ENCODE results near the gene SSR3.

SSR3 gene

GRCh38 chr3:156536524-156537316 is 18.2 kb downstream of the SSR3 start:
- no peak for DNase-seq (ENCODE audit: low read depth in 2 of 2, low spot score in 1 of 2)

DNA sequence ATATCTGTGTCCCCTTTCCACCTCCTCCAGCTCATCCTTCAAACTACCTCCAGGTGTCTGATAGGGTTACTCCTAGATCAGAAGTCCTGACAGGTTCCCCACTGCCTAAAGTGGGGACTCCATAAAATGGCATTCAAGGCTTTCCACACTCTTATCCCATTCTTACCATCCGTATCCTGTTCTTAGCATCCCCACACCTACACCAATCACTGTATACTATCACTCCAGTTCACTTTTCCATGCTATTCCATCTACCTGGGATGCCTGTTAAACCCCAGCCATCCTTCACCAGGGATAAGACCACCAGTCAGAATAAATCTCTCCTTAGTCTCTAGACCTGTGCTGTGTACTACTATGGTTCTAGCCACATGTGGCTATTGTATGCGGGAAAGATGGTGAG is 19.1 kb downstream of the SSR3 start:
- DNase-seq (ENCODE audit: low read depth in 2 of 2, low spot score in 1 of 2): no peak

DNA sequence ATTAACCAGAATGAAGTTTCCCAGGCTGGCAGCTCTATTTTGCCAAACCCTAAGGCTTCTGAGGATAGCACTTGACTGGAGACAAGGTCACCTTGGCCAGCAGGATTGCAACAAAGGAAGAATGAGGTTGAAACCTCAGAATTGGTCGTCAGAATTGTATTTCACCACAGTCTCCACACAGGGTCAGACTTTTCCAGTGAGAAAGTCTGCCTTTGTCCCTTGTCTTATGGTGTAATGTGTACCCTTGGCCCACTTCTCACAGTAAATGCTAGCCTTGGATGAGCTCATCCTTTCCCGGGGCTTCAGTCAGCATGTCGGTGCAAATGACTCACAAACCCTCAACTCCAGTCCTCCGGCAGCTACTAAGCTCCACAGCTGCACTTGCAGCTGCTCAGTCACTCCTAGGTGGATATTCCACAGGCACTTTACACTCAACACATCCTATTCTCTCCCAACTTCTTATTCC is 19.7 kb downstream of the SSR3 start:
- no peak for DNase-seq (ENCODE audit: low read depth in 2 of 2, low spot score in 1 of 2)

DNA sequence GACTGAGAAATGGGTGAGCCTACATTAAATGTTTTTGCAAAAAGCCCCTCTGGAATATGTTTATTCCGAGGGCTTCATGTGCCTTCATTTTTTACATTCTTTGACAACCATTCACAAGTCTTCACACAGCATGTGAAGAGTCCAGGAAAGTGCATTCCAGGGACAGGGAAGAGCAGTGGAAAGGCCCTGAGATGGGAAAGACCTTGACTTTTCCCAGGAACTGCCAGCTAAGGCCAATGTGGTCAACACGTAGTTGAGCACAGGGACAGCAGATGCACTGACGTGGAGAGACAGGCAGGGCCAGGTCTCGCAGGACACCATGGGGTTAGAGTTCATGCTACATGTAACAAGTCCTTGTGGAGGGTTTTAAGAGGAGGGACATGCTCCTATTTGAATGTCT is 21.7 kb downstream of the SSR3 start:
- no peak for DNase-seq (ENCODE audit: low read depth in 2 of 2, low spot score in 1 of 2)

DNA sequence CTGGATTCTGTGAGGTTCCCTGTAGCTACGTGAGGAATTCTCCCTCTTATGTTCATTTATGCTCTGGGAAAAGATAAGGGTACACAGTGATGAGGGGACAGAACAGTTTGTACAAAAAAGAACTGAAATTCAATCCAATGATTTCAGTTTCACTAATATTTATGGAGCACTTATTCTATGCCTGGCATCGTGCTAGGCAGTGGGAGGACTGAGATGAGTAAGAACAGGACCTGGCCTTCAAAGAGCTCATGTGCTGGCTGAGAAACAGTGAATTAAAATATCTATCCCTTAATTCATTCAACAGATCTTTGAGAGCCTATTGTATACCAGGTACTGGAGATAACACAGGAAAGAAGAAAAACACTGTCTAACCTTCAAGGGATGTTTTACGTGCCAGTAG is 22.2 kb downstream of the SSR3 start:
- no peak for DNase-seq (ENCODE audit: low read depth in 2 of 2, low spot score in 1 of 2)

- DNase-seq (ENCODE audit: low read depth in 2 of 2, low spot score in 1 of 2): no peak
These were observed 23.9 kb downstream of the SSR3 start for GRCh38 chr3:156530980-156531379.

DNA sequence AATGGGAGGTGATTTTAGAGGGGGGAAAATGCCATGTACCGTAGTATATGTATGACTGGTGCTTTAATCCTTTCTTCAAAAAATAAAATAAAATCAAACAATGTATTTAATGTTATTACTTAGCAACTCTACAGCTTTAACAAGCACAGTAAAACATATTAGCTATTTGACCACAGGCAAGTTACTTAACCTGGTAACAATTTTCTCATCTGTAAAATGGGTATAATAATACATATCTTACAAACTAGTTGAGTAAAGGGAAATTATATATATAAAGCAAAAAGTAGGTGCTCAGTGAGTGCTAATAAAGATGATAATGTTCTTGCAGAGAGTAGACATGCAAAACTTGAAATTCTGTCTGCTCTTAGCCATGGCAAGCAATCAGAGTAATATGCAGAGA is 27.9 kb downstream of the SSR3 start:
- DNase-seq (ENCODE audit: low read depth in 2 of 2, low spot score in 1 of 2): no peak

GRCh38 chr3:156525808-156526207 is 29.1 kb downstream of the SSR3 start:
- no peak for DNase-seq (ENCODE audit: low read depth in 2 of 2, low spot score in 1 of 2)

DNA sequence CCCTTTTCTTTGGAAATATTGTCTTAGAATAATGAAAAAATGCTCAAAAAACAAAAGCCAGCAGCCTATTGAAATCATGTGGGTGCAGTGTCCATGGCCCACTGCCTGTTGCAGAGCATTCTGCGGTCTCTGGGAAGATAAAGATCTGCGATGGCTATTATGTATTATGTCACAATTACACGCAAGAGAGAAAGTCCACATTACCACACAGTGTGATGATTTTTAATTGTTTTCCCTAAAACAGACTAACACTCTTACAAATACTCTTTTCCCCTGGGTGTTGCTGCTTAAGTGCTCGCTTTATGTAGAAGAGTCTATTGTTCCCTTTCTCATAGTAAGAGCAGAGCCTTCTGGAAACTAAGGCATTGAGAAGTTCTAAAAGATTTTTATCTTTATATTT is 32.2 kb downstream of the SSR3 start:
- DNase-seq (ENCODE audit: low read depth in 2 of 2, low spot score in 1 of 2): no peak

- DNase-seq (ENCODE audit: low read depth in 2 of 2, low spot score in 1 of 2): no peak
These were observed 35.2 kb downstream of the SSR3 start for GRCh38 chr3:156519758-156520162.

DNA sequence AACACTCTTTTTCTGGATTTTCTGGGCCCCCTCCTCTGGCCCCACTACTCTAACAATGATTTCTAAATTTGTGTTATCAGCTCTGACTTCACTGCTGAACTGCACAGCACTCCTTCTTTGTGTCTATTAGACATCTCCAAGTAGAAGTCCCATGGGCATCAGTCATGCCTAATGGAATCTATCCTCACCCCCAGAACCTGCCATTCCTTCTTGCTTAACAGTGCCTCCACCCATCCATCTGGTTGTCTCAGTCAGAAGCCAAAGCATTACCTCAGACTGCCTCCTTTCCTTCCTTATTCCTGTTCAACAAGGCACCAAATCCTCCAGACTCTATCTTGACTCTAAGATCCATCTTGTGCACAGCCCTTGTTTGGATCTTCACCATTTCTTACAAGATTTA is 36.2 kb downstream of the SSR3 start:
- no peak for DNase-seq (ENCODE audit: low read depth in 2 of 2, low spot score in 1 of 2)

- no peak for DNase-seq (ENCODE audit: low read depth in 2 of 2, low spot score in 1 of 2)
These were observed 38.0 kb downstream of the SSR3 start for GRCh38 chr3:156516961-156517360.

- DNase-seq (ENCODE audit: low read depth in 2 of 2, low spot score in 1 of 2): no peak
These were observed 38.6 kb downstream of the SSR3 start for GRCh38 chr3:156516284-156516683.

GRCh38 chr3:156513619-156514018 is 41.3 kb downstream of the SSR3 start:
- no peak for DNase-seq (ENCODE audit: low read depth in 2 of 2, low spot score in 1 of 2)

DNA sequence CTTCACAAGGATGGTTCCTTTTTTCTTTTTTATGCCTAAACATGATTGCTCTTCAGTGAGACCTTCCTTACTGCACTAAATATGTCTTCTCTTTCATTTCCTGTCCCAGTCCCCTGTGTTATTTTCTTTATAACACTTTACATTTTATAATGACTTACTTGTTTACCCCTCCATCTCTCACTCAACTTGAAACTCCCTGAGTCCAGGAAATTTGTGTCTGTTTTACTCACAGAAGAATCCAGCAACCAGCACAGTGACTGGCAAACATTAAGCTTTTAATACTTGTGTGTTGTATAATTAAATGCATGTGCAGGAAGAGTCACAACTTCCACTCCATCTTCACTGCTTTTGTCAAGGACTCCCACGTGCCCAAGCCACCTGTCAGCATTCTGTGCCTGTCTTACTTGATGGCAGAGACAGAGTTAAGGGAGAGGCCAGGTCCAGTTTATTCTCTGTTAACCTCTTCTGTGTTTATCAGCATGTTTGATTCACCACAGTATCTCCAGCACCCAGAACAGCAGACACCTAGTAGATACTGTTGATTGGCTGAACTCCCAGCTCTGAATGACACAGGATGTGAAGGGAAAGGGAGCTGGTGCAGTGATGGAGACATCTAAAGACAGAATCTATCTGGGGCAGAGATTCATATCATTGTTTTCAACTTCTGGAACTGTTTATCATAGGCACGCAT is 42.8 kb downstream of the SSR3 start:
- DNase-seq (ENCODE audit: low read depth in 2 of 2, low spot score in 1 of 2): no peak

GRCh38 chr3:156509189-156510174 is 45.4 kb downstream of the SSR3 start:
- no peak for DNase-seq (ENCODE audit: low read depth in 2 of 2, low spot score in 1 of 2)

GRCh38 chr3:156507285-156507684 is 47.6 kb downstream of the SSR3 start:
- DNase-seq (ENCODE audit: low read depth in 2 of 2, low spot score in 1 of 2): no peak

GRCh38 chr3:156498307-156498706 is 56.6 kb downstream of the SSR3 start:
- no peak for DNase-seq (ENCODE audit: low read depth in 2 of 2, low spot score in 1 of 2)

- no peak for DNase-seq (ENCODE audit: low read depth in 2 of 2, low spot score in 1 of 2)
These were observed 57.6 kb downstream of the SSR3 start for GRCh38 chr3:156497326-156497725.

- no peak for DNase-seq (ENCODE audit: low read depth in 2 of 2, low spot score in 1 of 2)
These were observed 59.1 kb downstream of the SSR3 start for GRCh38 chr3:156495816-156496215.

DNA sequence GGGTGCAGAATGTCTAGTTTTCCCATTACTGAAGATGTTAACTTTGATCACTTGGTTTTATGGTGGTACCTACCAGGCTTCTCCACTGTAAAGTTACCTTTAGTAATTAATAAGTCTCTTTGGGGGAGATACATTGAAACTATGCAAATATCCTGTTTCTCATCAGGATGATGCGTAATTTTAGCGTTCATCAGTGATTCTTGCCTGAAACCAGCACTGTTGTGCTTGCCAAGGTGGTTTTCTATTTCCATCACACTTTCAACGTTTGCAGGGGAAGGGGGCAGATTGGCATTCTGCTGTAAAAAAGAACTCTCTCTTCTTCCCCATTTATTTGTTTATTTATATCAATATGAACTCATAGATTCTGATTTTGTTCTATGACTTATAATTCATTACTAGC is 61.0 kb downstream of the SSR3 start:
- DNase-seq (ENCODE audit: low read depth in 2 of 2, low spot score in 1 of 2): no peak

Data from stimulated activated CD8-positive, alpha-beta memory T cell treated with anti-CD3 and anti-CD28 coated beads, Interleukin-4, amount 100 ng/mL, for 4 hours (primary cell).